Germinal center (tissue), 1 donor: ENCODE data around the gene UCHL3.

Source experiments
- DNase-seq: peaks from one replicate; pipeline ENCODE4 v3.0.0; 2012; ENCODE audit warnings: mixed read lengths, low spot score

UCHL3 gene

DNA sequence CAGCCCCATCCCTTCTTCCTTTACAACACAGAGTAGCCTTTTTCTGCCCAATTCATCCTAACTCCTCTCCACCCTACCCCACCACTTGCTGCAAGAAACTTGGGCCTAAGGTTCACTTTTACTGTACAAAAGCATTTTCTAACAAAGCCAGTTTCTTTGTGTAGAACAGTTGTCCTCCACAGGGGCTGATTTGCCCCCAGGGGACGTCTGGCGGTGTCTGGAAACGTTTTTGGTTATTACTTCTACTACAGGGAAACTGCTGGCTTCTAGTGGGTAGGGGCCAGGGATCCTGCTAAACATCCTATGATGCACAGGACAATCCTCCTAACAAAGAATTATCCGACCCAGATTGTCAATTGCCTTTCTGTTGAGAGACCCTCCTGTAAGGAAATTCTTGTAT is 79.2 kb downstream of the UCHL3 start:
- DNase-seq: no peak

DNA sequence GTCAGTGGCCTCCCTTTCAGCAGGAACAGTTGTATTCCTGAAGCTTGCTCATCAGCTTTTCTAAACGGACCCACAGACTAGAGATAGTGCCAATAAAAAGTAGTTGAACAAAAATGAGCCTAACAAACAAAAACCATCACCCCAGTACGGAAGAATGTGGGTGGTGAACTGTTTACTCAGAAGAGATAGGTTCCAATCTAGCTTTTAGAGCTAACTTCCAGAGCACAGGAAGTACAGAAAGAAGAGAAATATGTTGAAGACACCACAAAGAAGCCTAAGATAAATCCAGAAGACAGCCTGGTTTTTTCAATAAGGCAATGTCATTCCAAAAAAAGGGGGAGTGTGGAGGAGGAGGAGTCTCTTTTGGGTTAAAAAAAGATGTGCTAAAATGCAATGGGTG is 83.7 kb downstream of the UCHL3 start:
- no peak for DNase-seq

DNA sequence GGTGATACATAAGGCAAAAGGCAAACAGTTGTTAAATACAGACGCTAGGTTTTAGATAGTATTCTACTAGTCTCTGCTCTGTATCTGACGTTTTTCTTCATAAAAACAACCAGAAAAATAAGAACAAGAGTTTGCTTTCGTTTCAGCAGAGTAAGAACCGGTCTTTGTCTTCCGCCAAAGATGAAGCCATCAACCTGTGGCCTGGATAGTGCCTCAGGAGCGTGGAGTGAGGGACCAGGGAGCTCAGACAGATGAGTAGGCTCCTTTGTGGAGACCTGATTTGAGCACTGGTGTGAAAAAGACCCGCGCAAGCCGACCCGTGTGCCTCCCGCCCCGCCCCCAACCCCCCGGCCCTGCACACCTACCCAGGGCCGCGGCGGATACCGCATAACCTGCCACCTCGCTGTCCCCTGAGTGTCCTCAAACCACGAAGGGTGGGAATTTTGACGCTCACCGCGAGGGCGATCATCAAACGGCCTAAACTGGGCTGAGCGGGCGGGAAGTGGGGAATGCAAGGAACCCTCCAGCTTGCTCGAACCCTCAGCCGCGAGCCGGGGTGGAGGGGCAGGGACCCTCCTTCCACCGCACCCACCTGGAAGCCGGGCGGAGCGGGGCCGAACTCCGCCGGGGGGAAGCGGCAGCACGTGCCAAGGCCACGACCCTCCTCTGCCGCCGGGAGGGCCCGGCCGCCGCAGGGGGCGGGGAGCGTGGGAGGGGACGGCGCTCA is 85.7 kb downstream of the UCHL3 start:
- peak; percentile 8 for DNase-seq

DNA sequence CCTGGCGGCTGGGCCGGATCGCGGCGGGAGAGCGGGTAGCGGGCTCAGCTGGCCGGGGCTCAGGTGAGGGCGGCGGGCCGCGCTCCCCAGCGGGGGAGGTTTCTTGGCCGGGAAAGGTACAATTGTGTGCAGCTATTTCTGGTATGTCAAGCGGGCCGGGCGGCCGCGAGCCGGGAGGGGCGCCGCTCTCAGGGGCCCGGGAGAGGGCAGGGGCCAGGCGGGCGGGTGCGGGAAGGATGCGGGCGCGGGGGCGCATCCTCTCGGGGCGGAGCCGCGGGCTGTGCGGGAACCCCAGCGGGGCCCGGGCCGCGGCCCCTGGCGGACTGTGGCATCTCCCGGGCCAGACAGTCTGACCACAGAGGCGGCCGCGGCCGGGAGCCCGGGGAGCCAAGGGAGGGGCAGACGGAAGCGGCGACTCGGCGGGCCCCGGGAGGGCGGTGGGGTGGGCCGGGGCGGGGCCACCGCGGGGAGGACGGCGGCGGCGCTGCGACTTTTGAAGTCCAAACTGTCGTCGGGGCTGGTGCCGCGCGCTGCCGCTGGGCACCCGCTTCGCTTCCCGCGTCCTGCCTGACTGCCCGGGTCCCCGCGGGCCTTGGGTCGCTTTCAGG is 86.3 kb downstream of the UCHL3 start, which contains the start of gene LMO7:
Gene LMO7 (plus strand): TSS at position 503 of the 608 bp plus-strand sequence. CDS start 328 bp downstream, outside the sequence.
- peak; percentile 77 for DNase-seq

DNA sequence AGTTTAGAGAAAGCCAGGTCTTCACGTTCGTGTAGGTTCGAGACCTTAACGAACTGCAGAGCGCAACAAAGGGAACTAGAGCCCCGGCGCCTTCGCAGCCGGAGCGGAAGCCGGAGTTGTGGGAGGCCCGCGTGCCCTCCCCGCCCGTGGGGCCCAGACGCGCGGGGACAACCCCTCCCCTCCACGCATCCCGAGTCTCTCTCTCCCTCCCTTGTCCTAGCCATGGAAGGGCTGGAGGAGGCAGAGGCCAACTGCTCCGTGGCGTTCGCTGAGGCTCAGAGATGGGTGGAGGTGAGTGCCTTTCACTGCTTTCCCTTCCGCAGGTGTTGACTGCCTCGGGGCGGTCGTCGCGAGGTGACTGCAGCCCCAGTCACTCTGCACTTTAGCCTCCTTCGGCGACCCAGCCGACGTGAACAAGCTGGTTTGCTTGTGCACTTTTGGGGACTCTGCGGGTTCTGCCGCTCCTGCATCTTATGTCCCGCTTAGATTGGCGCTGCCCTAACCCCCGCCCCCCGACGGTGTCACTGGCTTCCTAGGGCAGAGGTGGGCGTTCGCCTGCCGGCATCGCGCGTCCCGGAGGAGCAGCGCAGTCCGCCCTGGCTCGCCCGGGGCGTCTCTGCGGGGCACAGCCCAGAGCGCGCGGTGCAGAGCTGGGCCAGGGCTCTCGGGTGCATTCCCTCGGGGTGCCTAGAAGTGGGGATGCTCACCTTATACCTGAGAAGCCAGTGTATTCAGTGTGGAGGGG is 87.0 kb downstream of the UCHL3 start:
- peak; percentile 65 for DNase-seq

DNA sequence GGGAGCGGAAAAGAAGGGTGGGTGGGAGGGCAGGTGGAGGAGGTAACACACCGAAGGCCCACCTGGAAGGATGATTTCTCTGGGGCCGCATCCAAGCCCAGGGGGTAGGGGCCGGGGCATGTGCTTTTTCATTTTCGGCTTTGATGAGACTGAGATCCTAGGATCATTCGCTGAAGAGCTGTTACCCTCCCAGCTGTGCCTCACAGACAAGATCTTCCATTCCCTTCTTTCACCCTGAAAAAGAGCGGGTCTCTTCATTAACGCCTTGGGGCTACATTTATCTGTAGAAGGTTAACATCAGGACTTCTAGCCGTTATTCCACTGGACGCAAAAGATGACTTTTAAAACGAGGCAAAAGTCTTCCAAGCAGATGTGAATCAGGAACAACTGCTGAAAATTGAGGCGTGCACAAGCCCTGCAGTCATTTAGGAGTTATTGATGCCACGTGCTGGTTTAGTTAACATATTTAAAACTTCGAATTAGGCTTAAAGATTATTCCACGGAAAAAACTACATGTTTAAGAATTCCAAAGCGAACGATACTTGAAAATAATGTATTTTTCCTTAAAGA is 87.7 kb downstream of the UCHL3 start:
- no peak for DNase-seq

DNA sequence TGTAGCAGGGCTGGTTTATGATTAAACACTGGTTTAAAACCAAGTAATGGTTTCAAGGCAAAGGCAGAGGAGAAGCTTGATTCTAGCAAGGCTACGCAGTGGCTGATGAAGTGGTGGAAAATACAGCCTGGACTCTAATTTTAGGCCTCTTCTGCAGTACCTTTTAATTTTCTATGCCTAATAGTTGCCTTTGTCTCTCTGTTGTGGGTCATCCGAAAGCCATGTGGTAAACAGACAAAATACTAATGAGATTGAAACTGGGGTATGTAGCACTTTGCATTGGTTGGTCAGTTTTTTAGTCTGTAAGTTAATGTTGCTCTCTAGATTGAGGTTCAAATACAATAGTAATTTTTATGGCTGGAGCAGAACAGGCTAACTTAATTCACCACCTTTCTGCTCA is 89.9 kb downstream of the UCHL3 start:
- no peak for DNase-seq

DNA sequence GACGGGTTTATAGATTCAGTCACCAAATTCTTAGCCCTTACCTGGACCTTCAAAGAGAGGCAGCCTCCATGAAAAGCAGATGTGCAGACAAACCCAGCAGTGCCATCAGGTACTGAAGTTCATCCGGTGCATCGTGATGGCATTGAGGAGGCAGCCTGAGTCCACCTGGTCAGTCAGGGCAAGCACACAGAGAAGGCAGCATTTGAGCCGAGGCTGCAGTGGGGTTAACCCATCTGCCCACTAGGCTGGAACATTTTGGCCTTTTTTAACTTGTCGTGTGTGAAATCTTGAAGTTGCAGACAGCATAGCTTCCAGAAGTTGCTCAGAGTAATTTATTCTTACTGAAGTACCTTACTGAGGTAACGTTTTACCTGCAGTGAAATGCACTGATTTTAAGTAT is 91.4 kb downstream of the UCHL3 start:
- no peak for DNase-seq

DNA sequence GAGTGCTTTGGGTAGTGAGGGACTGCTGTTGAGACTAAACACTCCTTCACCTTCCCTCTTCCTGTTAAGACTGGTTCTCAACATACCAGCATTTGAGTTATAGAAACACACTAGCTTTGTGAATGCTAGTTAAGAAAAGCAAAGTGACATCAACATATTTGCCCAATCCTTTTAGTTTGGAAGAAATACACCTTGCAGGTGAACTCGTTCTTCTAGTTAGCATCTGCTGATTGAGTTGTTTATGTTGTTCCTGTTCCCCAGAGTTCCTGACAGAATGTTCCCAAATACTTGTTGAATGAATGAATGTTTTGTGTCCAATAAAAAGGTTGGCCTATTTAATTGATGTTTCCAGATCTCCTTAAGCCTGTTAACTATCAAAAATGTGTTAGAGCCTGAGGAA is 93.6 kb downstream of the UCHL3 start:
- DNase-seq: no peak

DNA sequence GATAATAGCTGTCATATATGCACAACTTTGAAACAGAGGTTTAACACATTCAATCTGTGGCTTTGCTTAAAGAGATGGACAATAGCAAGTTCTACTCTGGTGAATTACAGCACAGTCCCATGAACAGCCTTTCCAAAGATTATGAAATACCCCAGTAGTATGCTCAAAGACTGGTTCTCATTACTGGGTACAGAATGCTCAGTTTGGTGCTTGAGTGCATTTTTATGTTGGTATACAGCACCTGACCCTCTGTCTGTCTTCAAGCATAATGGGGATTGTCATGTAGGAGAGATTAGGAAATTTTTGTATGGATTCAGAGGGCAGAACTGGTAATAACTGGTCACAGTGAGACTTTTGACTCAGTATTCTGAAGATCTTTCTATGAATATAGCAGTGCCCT is 94.1 kb downstream of the UCHL3 start:
- no peak for DNase-seq

DNA sequence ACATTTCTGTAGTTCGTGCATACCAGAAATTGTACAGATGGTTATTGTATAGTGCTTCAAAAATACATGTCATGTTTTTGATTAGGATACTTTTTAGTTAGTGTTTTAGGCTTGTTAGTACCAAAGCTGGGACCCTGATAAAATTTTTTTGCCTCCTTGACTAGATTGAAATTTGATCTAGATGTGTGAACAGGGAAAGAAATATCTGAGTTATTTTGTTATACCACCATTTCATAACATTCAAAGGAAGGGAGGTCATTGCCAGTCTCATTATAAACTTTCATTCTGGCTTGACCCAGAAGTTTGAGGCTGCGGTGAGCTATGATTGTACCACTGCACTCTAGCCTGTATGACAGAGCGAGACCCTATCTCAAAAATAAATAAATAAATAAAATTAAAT is 95.5 kb downstream of the UCHL3 start:
- no peak for DNase-seq

DNA sequence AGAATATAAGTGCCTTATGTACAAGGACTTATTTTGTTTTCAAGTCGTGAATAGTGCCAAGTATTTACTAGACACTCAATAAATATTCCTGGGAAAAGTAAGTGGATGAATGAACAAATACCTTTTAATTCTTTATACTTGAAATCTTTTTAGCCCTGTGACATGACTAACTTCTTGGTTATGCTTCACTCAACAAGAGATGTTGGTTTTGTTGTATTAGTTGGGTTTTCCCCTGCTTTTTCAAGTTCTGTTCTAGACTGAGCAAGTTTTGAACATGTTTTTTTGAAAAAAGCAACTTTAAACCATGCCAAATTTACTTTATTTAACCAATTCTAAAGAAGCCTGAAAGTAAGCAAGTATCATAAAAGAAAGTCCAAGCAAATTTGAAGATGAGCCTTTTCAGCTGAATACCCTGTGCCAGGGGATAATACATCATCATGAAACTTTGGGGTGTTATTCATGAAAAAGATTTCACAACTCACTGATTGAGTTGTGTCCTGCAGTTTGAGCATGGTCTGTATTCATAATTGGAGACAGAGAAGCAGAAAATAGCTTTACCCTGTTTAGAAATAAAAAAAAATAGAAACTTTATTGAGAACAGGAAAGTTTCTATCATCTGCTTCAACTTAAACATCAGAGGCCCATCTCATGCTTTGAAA is 97.7 kb downstream of the UCHL3 start:
- no peak for DNase-seq

DNA sequence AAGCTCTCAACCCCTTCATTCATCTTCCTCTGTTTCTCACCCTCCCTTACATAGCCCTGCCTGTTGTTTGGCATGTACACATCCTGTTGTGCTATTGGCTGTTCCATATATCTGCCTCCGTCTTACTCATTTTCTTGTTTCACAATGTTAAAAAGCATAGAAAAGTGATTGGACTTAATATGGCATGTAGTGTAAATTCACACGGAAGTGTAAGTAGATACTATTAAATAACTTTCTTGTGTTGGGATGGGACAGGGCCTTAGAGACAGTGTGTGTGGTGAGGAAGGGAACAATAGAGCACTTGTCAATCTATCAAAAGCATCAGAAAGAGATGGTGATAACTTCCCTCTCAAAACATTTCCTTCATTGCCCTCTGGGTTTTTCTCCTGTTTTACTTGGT is 98.9 kb downstream of the UCHL3 start:
- no peak for DNase-seq

DNA sequence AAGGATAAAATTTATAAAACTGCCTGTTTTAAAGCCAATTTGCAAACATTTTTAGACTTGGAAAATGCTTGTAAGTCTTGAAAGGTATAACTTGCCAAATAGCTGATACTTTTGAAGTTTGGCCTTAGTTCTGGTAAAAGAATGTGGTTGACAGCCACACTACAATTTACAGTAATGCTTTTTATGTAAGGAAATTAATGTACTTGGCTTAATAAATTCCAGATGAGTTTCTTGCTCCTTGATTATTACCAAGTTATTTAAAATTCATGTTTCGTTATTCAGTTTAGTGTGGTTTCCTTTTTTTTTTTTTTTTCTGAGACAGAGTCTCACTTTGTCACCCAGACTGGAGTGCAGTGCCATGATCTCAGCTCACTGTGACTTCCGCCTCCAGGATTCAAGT is 101.4 kb downstream of the UCHL3 start:
- no peak for DNase-seq

DNA sequence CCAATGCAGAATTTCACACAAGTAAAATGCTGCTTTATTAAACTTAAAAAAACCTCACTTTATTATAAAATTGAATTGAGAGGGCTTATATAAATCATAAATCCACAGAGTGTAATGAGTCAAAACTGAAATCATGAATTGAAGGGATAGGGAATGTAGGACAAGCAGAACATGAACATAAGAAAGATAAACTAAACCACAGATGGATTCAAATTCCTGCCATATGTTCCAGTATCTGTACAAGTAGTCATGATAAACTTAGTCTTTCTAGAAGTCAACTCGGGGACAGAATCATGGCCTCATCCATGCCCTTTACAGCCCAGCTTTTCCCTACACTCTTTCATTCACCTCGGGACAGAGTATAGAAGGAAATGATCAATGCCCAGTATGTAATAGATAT is 103.1 kb downstream of the UCHL3 start:
- DNase-seq: no peak
